SK-N-MC (cell line): ENCODE data around the gene PTPN6.

Source experiments
- EZH2 ChIP-seq: fragments of 200-600 bp; sonication (generic); IDR thresholded peaks from one replicate; pipeline ENCODE4 v1.6.1; 2017; ENCODE audit warnings: antibody characterized with exemption
- POLR2AphosphoS5 ChIP-seq: IDR thresholded peaks from 2 replicates; pipeline ENCODE4 v1.6.1; 2012; ENCODE audit warnings: mild to moderate bottlenecking, low read depth, low read length, borderline replicate concordance

DNA sequence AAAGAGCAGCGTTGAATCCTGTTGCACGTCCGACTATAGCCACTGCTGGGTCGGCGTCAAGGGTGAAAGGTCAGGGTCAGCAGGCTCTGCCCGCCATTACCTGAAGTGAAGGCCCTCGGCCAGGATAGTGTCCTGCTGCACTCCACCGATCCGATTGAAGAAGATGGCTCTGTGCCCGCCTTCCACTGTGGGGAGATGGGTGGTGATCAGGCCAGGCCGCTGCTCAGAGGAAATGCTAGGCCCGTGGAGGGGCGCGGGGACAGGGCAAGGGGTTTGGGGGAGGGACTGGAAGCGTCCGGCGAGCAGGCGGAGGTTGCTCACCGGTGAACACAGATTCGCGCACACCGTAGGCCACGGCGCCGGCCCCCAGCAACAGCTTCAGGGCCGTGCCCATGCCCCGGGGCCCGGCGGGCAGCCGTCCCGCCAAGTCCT lies 19.0 kb downstream of the PTPN6 start:
- TF ChIP-seq EZH2 (no peak), POLR2AphosphoS5 (no peak)
